Measurements from ENCODE around the gene GOLGA1.
"Not testable (repeated sequence)": the region's sequence is repeated elsewhere in the genome, so short reads cannot be mapped to it uniquely, and the experiment has no call there.

The GOLGA1 gene

DNA sequence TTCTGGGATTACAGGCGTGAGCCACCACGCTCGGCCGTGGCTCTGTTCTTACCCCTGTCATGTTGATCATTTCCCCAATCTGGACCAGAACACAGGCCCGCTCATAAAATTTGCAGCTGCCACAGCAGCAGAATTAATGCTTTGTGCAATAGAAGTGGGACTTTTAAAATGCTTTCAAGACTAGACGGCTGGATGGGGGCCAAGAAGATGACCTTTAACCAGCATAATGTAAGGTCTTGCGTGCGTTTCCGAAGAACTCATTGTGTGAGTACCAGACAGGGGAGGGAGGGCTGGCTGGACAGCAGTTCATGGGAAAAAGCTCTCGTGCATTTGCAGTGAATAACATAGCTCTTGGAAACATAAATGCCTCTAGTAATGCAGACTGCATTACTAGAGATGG, 91.1 kb downstream of the GOLGA1 start:
- WGBS, 2 experiments (ENCODE audit: insufficient coverage in 2 of 2): 94 to 97% methylated on average over 9 to 10 of the region's 10 CpGs
- no peaks in the 10 kb centered on the region for H3K9me3 ChIP-seq (ENCODE audit: control insufficient read depth, low read length)
- H3K4me1 ChIP-seq (ENCODE audit: control insufficient read depth, insufficient read depth, low read length, poor library complexity, severe bottlenecking): peaks cover 9% of the 10 kb centered on the region
- no peaks in the 10 kb centered on the region for H3K36me3 ChIP-seq (ENCODE audit: control insufficient read depth, insufficient read depth, low read length)
- no peak overlapping the region for H3K27ac ChIP-seq (ENCODE audit: low read depth, low read length, severe bottlenecking)
- H3K4me3 ChIP-seq (ENCODE audit: extremely low read depth, insufficient read depth, low read length, poor library complexity, severe bottlenecking): no peak overlapping the region

DNA sequence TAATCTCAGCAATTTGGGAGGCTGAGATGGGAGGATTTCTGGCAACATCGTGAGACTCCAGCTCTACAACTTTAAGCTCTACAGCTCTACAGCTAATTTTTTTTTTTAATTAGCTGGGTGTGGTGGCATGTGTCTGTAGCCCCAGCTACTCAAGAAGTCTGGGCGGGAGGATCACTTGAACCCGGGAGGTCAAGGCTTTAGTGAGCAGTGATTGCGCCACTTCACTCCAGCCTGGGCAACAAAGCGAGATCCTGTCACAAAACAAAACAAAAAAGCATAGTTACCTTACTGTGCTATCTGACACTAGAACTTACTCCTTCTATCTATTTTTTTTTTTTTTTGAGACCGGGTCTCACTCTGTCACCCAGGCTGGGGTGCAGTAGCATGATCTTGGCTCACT, 93.9 kb downstream of the GOLGA1 start:
- Histone ChIP-seq H3K4me1 (ENCODE audit: control insufficient read depth, insufficient read depth, low read length, poor library complexity, severe bottlenecking) (peaks cover 3% of the 10 kb centered on the region), H3K4me3 (ENCODE audit: extremely low read depth, insufficient read depth, low read length, poor library complexity, severe bottlenecking) (no peak overlapping the region), H3K27ac (ENCODE audit: low read depth, low read length, severe bottlenecking) (no peak overlapping the region), H3K9me3 (ENCODE audit: control insufficient read depth, low read length) (no peaks in the 10 kb centered on the region), H3K36me3 (ENCODE audit: control insufficient read depth, insufficient read depth, low read length) (no peaks in the 10 kb centered on the region)
- WGBS, 2 experiments (ENCODE audit: insufficient coverage in 2 of 2): 79 to 90% methylated on average over 4 to 5 of the region's 6 CpGs

DNA sequence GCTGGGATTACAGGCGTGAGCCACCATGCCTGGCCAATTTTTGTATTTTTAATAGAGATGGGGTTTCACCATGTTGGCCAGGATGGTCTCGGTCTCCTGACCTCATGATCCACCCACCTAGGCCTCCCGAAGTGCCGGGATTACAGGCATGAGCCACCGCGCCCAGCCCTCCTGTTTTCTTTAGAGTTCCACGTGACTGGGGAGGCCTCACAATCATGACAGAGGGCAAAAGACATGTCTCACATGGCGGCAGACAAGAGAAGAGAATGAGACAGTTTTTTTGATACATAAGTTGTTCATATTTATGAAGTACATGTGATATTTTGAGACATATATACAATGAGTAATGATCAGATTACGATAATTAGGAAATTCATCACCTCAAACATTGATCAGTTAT, 94.4 kb downstream of the GOLGA1 start:
- H3K36me3 ChIP-seq (ENCODE audit: control insufficient read depth, insufficient read depth, low read length); H3K4me1 ChIP-seq (ENCODE audit: control insufficient read depth, insufficient read depth, low read length, poor library complexity, severe bottlenecking); H3K9me3 ChIP-seq (ENCODE audit: control insufficient read depth, low read length); H3K27ac ChIP-seq (ENCODE audit: low read depth, low read length, severe bottlenecking); H3K4me3 ChIP-seq (ENCODE audit: extremely low read depth, insufficient read depth, low read length, poor library complexity, severe bottlenecking): not testable (repeated sequence)
- WGBS, 2 experiments (ENCODE audit: insufficient coverage in 2 of 2): 97% methylated on average over 5 to 6 of the region's 9 CpGs

DNA sequence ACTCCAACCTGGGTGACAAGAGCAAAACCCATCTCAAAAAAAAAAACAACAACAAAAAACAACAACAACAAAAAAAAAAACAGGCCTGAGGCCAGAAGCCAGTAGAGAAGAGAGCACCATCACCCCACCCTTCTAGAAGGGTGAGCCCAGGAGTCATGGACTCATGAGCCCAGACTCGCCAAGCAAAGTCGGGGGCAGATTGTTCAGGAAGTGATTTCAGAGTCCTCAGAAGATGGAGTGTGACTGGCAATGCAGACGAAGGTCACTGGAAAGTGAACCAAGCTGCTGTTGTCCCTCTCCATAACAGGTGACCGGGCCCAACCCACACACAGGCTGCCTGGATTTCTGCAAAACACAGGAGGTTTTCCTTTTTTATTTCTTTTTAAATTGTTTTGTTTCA, 96.6 kb downstream of the GOLGA1 start:
- Histone ChIP-seq H3K27ac (ENCODE audit: low read depth, low read length, severe bottlenecking) (no peak overlapping the region), H3K36me3 (ENCODE audit: control insufficient read depth, insufficient read depth, low read length) (no peaks in the 10 kb centered on the region), H3K4me3 (ENCODE audit: extremely low read depth, insufficient read depth, low read length, poor library complexity, severe bottlenecking) (no peak overlapping the region), H3K9me3 (ENCODE audit: control insufficient read depth, low read length) (no peaks in the 10 kb centered on the region), H3K4me1 (ENCODE audit: control insufficient read depth, insufficient read depth, low read length, poor library complexity, severe bottlenecking) (no peaks in the 10 kb centered on the region)
- WGBS, 2 experiments (ENCODE audit: insufficient coverage in 2 of 2): 92 to 100% methylated on average over 2 to 3 of the region's 4 CpGs

DNA sequence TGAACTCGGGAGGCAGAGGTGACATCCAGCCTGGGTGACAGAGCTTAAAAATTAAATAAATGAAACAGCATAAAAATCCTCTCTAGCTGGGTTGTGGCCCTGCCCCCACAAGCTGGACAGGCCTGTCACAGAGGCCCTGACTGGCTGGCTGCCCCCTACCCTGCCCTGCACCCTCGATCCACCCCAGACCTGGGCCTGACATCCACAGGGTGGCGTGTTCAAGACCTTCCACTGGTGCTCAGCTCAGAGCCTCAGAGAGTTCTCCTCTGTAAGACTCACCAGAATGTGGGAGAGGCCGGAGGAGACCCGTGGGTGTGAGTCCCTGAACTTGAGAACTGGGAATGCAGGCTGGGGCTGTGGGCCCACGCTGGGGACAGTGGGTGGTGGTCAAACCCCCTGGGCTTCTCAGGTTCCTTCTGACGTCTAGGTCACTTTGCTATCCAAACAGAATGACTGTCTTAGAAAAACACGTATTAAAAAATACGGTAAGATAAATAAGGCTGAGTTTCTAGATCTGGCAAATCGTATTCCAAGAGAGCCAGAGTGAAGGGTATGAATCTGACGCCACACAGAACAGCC, 97.3 kb downstream of the GOLGA1 start:
- Histone ChIP-seq H3K4me3 (ENCODE audit: extremely low read depth, insufficient read depth, low read length, poor library complexity, severe bottlenecking) (no peak overlapping the region), H3K36me3 (ENCODE audit: control insufficient read depth, insufficient read depth, low read length) (no peaks in the 10 kb centered on the region), H3K9me3 (ENCODE audit: control insufficient read depth, low read length) (no peaks in the 10 kb centered on the region), H3K27ac (ENCODE audit: low read depth, low read length, severe bottlenecking) (no peak overlapping the region), H3K4me1 (ENCODE audit: control insufficient read depth, insufficient read depth, low read length, poor library complexity, severe bottlenecking) (no peaks in the 10 kb centered on the region)
- WGBS, 2 experiments (ENCODE audit: insufficient coverage in 2 of 2): 91 to 96% methylated on average over 9 to 11 of the region's 11 CpGs

DNA sequence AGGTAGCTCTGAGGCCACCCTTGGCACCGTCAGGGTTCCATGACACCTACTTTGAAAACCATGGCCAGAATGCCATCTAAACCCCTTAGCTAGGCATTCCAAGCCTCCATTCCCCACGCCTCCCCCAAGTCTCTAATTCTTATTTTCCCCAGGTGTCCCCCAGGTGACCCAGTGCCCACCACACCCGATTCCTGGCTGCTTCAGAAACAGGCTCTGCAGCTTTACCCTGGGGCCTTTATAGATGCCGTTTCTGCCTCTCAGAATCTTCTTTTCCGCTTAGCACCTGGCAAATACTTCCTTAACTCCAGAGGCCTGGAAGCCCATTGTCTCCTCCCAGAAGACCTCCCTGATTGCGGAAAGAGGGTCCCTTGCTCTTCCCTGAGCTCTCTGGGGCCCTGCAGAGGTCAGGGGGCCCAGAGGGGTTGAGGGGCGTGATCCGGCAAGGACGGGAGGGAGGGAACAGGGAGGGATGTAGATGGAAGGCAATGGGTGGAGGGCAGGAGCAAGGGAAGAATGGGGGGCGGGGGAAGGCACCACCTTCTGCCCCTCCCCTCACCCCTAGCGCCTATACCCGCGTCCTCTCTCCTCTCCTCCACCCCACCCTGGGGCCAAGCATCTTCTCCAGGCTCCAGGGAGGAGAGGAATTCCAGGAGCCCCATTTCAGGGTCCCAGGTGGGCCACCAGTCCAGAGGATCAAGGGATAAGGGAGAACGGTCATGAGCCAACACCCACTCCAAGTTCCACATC, 99.6 kb downstream of the GOLGA1 start:
- H3K4me3 ChIP-seq (ENCODE audit: extremely low read depth, insufficient read depth, low read length, poor library complexity, severe bottlenecking): no peak overlapping the region
- no peaks in the 10 kb centered on the region for H3K9me3 ChIP-seq (ENCODE audit: control insufficient read depth, low read length)
- H3K4me1 ChIP-seq (ENCODE audit: control insufficient read depth, insufficient read depth, low read length, poor library complexity, severe bottlenecking): no peaks in the 10 kb centered on the region
- H3K27ac ChIP-seq (ENCODE audit: low read depth, low read length, severe bottlenecking): no peak overlapping the region
- H3K36me3 ChIP-seq (ENCODE audit: control insufficient read depth, insufficient read depth, low read length): no peaks in the 10 kb centered on the region
- WGBS, 2 experiments (ENCODE audit: insufficient coverage in 2 of 2): 92 to 100% methylated on average over 1 to 9 of the region's 14 CpGs

DNA sequence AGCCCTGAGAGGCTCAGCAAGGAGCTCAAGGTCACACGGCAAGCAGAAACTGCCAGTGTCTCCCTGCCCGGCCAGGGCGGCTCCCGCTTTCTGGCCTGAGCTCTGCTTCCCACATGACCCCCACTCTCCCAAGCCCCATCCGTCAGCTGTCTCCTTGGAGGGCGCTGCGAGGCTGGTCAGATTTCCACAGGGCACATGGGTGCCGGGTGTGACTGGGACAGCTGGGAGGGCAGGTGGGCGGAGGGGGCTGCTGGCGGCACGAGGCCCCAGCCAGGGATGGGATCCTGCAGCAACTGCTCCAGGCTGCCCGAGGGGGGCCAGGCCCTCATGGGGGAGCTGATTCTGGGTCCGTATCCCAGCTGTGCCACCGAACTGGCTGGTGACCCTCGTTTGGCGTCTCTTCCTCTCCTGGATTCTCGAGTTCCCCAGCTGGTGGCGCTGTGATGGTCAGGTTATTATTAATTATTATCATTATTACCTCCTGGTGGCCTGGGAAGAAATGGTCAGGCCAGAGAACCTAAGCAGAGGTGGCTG, 100.5 kb downstream of the GOLGA1 start:
- no peak overlapping the region for H3K4me3 ChIP-seq (ENCODE audit: extremely low read depth, insufficient read depth, low read length, poor library complexity, severe bottlenecking)

DNA sequence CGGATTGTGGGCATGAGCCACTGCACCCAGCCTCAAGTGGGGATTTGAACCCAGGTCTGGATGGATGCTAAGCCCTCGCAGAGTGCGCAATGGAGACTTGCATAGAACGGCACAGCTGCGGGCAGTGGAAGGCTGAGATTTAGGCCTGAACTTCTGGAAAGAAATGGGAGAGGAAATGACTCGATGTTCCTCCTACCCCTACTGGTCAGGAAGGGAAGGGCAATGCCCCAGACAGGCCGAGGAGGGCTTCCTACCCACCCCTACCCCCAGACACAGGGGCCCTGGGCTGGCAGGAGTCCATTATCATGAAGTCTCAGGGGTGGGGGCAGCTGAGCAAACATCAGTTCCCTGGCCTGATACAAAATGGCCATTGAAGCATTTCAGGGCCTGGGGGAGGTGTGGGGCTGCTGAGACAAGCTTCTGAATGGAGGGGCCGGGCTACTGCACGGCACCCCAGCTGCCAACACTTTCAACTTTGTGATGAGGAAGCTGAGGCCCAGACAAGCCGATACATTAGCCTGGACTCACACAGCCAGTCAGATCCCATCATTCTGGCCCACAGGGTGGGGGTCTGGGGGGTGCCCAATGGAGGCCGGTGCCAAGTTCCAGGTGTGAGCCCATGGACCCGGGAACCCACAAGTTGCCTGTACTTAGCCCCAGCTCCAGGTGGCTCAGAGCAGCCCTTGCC, 101.1 kb downstream of the GOLGA1 start:
- Histone ChIP-seq H3K9me3 (ENCODE audit: control insufficient read depth, low read length) (no peaks in the 10 kb centered on the region), H3K27ac (ENCODE audit: low read depth, low read length, severe bottlenecking) (peak overlapping the region; percentile 10), H3K4me3 (ENCODE audit: extremely low read depth, insufficient read depth, low read length, poor library complexity, severe bottlenecking) (no peak overlapping the region), H3K4me1 (ENCODE audit: control insufficient read depth, insufficient read depth, low read length, poor library complexity, severe bottlenecking) (no peaks in the 10 kb centered on the region), H3K36me3 (ENCODE audit: control insufficient read depth, insufficient read depth, low read length) (no peaks in the 10 kb centered on the region)
- 90 to 92% methylated on average over 8 of the region's 12 CpGs for WGBS, 2 experiments (ENCODE audit: insufficient coverage in 2 of 2)

More for the DNA sequence above, 100.5 kb downstream of the GOLGA1 start:
- H3K36me3 ChIP-seq (ENCODE audit: control insufficient read depth, insufficient read depth, low read length): no peaks in the 10 kb centered on the region
- WGBS, 2 experiments (ENCODE audit: insufficient coverage in 2 of 2): 94% methylated on average over 5 to 14 of the region's 18 CpGs
- no peak overlapping the region for H3K27ac ChIP-seq (ENCODE audit: low read depth, low read length, severe bottlenecking)
- H3K4me1 ChIP-seq (ENCODE audit: control insufficient read depth, insufficient read depth, low read length, poor library complexity, severe bottlenecking): no peaks in the 10 kb centered on the region
- H3K9me3 ChIP-seq (ENCODE audit: control insufficient read depth, low read length): no peaks in the 10 kb centered on the region

DNA sequence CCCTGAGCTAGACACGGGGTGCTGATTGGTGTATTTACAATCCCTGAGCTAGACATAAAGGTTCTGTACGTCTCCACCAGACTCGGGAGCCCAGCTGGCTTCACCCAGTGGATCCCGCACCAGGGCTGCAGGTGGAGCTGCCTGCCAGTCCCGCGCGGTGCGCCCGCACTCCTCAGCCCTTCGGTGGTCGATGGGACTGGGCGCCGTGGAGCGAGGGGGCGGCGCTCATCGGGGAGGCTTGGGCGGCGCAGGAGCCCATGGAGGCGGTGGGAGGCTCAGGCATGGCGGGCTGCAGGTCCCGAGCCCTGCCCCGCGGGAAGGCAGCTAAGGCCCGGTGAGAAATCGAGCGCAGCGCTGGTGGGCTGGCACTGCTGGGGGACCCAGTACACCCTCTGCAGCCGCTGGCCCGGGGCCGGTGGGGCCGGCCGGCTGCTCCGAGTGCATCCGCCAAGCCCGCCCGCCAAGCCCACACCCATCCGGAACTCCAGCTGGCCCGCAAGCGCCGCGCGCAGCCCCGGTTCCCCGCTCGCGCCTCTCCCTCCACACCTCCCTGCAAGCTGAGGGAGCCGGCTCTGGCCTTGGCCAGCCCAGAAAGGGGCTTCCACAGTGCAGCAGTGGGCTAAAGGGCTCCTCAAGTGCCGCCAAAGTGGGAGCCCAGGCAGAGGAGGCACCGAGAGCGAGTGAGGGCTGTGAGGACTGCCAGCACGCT, 102.2 kb downstream of the GOLGA1 start:
- not testable (repeated sequence) for H3K4me3 ChIP-seq (ENCODE audit: extremely low read depth, insufficient read depth, low read length, poor library complexity, severe bottlenecking); H3K9me3 ChIP-seq (ENCODE audit: control insufficient read depth, low read length); H3K27ac ChIP-seq (ENCODE audit: low read depth, low read length, severe bottlenecking); H3K36me3 ChIP-seq (ENCODE audit: control insufficient read depth, insufficient read depth, low read length); H3K4me1 ChIP-seq (ENCODE audit: control insufficient read depth, insufficient read depth, low read length, poor library complexity, severe bottlenecking)
- 97% methylated on average over 20 to 23 of the region's 52 CpGs for WGBS, 2 experiments (ENCODE audit: insufficient coverage in 2 of 2)

DNA sequence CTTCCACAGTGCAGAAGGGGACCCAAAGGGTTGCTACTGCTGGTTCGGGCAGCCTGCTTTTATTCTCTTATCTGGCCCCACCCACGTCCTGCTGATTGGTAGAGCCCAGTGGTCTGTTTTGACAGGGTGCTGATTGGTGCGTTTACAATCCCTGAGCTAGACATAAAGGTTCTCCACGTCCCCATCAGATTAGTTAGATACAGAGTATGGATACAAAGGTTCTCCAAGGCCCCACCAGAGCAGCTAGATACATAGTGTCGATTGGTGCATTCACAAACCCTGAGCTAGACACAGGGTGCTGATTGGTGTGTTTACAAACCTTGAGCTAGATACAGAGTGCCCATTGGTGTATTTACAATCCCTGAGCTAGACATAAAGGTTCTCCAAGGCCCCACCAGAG, 102.8 kb downstream of the GOLGA1 start:
- not testable (repeated sequence) for H3K4me1 ChIP-seq (ENCODE audit: control insufficient read depth, insufficient read depth, low read length, poor library complexity, severe bottlenecking); H3K27ac ChIP-seq (ENCODE audit: low read depth, low read length, severe bottlenecking); H3K36me3 ChIP-seq (ENCODE audit: control insufficient read depth, insufficient read depth, low read length); H3K9me3 ChIP-seq (ENCODE audit: control insufficient read depth, low read length); H3K4me3 ChIP-seq (ENCODE audit: extremely low read depth, insufficient read depth, low read length, poor library complexity, severe bottlenecking)
- 71% methylated on average over 1 of the region's 5 CpGs; no CpG with 5 or more reads in 1 of the 2 experiments for WGBS, 2 experiments (ENCODE audit: insufficient coverage in 2 of 2)
